IMR-90 (cell line): ENCODE results near the gene REN. TPM values are rescaled to one million over a fixed set of nuclear protein-coding genes. Genes with fewer than 3 reads are reported as not detected.

ENCODE experiments used
- ATAC-seq: fragments of 200-7000 bp; cut with Tn5 transposase; 2 replicates; pipeline ENCODE4 v1.9.1; 2020; ENCODE audit warnings: low read depth, mild to moderate bottlenecking, moderate library complexity
- BruUV-seq: library from RNA; stranded (reverse); fragments of 400-500 nt; replicated peaks from 2 replicates; lab custom pipeline; 2021; lab: Mats Ljungman, UMichigan
- CTCF ChIA-PET: fragments of 300-600 bp; formaldehyde crosslinking; extraction: SDS; loops from one replicate; lab custom pipeline; 2021; ENCODE audit warnings: antibody characterized with exemption; lab: Yijun Ruan, JAX
- POLR2A ChIA-PET: fragments of 300-600 bp; sonication (Branson Sonifier 250); formaldehyde crosslinking; loops from one replicate; lab custom pipeline; 2022; ENCODE audit warnings: antibody characterized with exemption; ENCODE audit not compliant: unreplicated experiment; lab: Charles Lee
- DNase-seq: peaks from one replicate; pipeline ENCODE4 v3.0.0; 2013
- H2AFZ ChIP-seq: replicated peaks from 2 replicates; pipeline ENCODE3; 2013; ENCODE audit warnings: low read length, mild to moderate bottlenecking; ENCODE audit not compliant: poor library complexity
- H2AK5ac ChIP-seq: 2 replicates; pipeline ENCODE4 v1.6.1; 2013; ENCODE audit warnings: low read depth, low read length, inconsistent platforms
- H2AK9ac ChIP-seq: replicated peaks from 2 replicates; pipeline ENCODE3; 2013; ENCODE audit warnings: mild to moderate bottlenecking, low read depth, low read length, moderate library complexity; ENCODE audit not compliant: poor library complexity
- H2BK120ac ChIP-seq: 2 replicates; pipeline ENCODE4 v1.6.1; 2013; ENCODE audit warnings: low read depth, low read length, inconsistent platforms
- H2BK15ac ChIP-seq: 3 replicates; pipeline ENCODE4 v1.6.1; 2013; ENCODE audit warnings: low read depth, low read length, inconsistent platforms
- H2BK20ac ChIP-seq: 2 replicates; pipeline ENCODE4 v1.6.1; 2013; ENCODE audit warnings: low read depth, mild to moderate bottlenecking, inconsistent platforms, low read length, moderate library complexity
- H2BK5ac ChIP-seq: 2 replicates; pipeline ENCODE4 v1.6.1; 2013; ENCODE audit warnings: mild to moderate bottlenecking, low read depth, low read length, inconsistent platforms; ENCODE audit not compliant: poor library complexity, severe bottlenecking
- H3K14ac ChIP-seq: replicated peaks from 2 replicates; pipeline ENCODE4 v1.6.1; 2013; ENCODE audit warnings: low read depth, low read length, inconsistent platforms
- H3K18ac ChIP-seq: 2 replicates; pipeline ENCODE4 v1.6.1; 2013; ENCODE audit warnings: low read depth, low read length, control low read depth
- H3K23ac ChIP-seq: 2 replicates; pipeline ENCODE4 v1.6.1; 2013; ENCODE audit warnings: low read depth, low read length, inconsistent platforms
- H3K27ac ChIP-seq: 2 replicates; pipeline ENCODE4 v1.5.1; 2013; ENCODE audit warnings: mild to moderate bottlenecking, control low read depth, low read length; ENCODE audit not compliant: insufficient read depth
- H3K27me3 ChIP-seq: 2 replicates; pipeline ENCODE4 v1.6.1; 2013; ENCODE audit warnings: low read length; ENCODE audit not compliant: control insufficient read depth, insufficient read depth
- H3K36me3 ChIP-seq: 2 replicates; pipeline ENCODE4 v1.6.1; 2013; ENCODE audit warnings: low read length, mixed read lengths; ENCODE audit not compliant: control insufficient read depth, insufficient read depth
- H3K4ac ChIP-seq: 2 replicates; pipeline ENCODE4 v1.6.1; 2013; ENCODE audit warnings: low read depth, low read length, inconsistent platforms
- H3K4me1 ChIP-seq: 2 replicates; pipeline ENCODE4 v1.6.1; 2013; ENCODE audit warnings: low read length, mixed read lengths; ENCODE audit not compliant: control insufficient read depth, insufficient read depth
- H3K4me2 ChIP-seq: 2 replicates; pipeline ENCODE4 v1.6.1; 2013; ENCODE audit warnings: low read depth, mild to moderate bottlenecking, control low read depth, low read length, moderate library complexity
- H3K4me3 ChIP-seq: 2 replicates; pipeline ENCODE4 v1.5.1; 2013; ENCODE audit warnings: low read depth, mild to moderate bottlenecking, control low read depth, low read length, moderate library complexity; ENCODE audit not compliant: insufficient read depth
- H3K56ac ChIP-seq: 2 replicates; pipeline ENCODE4 v1.6.1; 2013; ENCODE audit warnings: low read length, inconsistent platforms; ENCODE audit not compliant: insufficient read depth; ENCODE audit errors: extremely low read depth
- H3K79me1 ChIP-seq, 2 experiments: 2 replicates each; pipeline ENCODE4 v1.6.1; 2013; ENCODE audit warnings: low read length in 2 of 2, inconsistent platforms in 1 of 2, low read depth in 1 of 2
- H3K9ac ChIP-seq: 2 replicates; pipeline ENCODE4 v1.6.1; 2013; ENCODE audit warnings: low read depth, low read length, control low read depth
- H3K9me1 ChIP-seq: 2 replicates; pipeline ENCODE4 v1.6.1; 2013; ENCODE audit warnings: low read length, inconsistent platforms; ENCODE audit not compliant: insufficient read depth
- H3K9me3 ChIP-seq: 2 replicates; pipeline ENCODE4 v1.6.1; 2013; ENCODE audit warnings: low read length; ENCODE audit not compliant: control insufficient read depth, insufficient read depth
- H4K20me1 ChIP-seq: 2 replicates; pipeline ENCODE4 v1.6.1; 2013; ENCODE audit warnings: low read length, inconsistent platforms; ENCODE audit not compliant: insufficient read depth
- H4K5ac ChIP-seq: 2 replicates; pipeline ENCODE4 v1.6.1; 2013; ENCODE audit warnings: mild to moderate bottlenecking, low read depth, low read length, control low read depth
- H4K8ac ChIP-seq, 2 experiments: 2 replicates each; pipeline ENCODE4 v1.6.1; 2013; ENCODE audit warnings: low read depth in 2 of 2, low read length in 2 of 2, control low read depth in 1 of 2, inconsistent platforms in 1 of 2
- H4K91ac ChIP-seq: 2 replicates; pipeline ENCODE4 v1.6.1; 2013; ENCODE audit warnings: low read depth, low read length, inconsistent platforms; ENCODE audit not compliant: insufficient read depth
- BHLHE40 ChIP-seq: fragments of 150-350 bp; IDR thresholded peaks from 2 replicates; pipeline ENCODE4 v1.6.1; 2016; ENCODE audit warnings: mild to moderate bottlenecking, low read depth, low read length
- CEBPB ChIP-seq: IDR thresholded peaks from 2 replicates; pipeline ENCODE4 v1.6.1; 2012; ENCODE audit warnings: low read depth, low read length, improper control_type of control experiment
- CHD1 ChIP-seq: IDR thresholded peaks from 2 replicates; pipeline ENCODE4 v1.6.1; 2012; ENCODE audit warnings: low read depth, low read length, improper control_type of control experiment
- FOS ChIP-seq: fragments of 150-350 bp; IDR thresholded peaks from 2 replicates; pipeline ENCODE4 v1.6.1; 2016; ENCODE audit warnings: low read depth, low read length
- MAFK ChIP-seq: IDR thresholded peaks from 2 replicates; pipeline ENCODE4 v1.6.1; 2012; ENCODE audit warnings: low read depth, low read length, improper control_type of control experiment
- MAZ ChIP-seq: IDR thresholded peaks from 2 replicates; pipeline ENCODE4 v1.6.1; 2012; ENCODE audit warnings: low read depth, mild to moderate bottlenecking, low read length, improper control_type of control experiment, moderate library complexity, borderline replicate concordance
- MXI1 ChIP-seq: IDR thresholded peaks from 2 replicates; pipeline ENCODE4 v1.6.1; 2012; ENCODE audit warnings: low read depth, mild to moderate bottlenecking, low read length, moderate library complexity, borderline replicate concordance
- POLR2A ChIP-seq: IDR thresholded peaks from 2 replicates; pipeline ENCODE4 v1.6.1; 2012; ENCODE audit warnings: mild to moderate bottlenecking, low read depth, low read length
- RCOR1 ChIP-seq: IDR thresholded peaks from 2 replicates; pipeline ENCODE4 v1.6.1; 2012; ENCODE audit warnings: mild to moderate bottlenecking, low read length, improper control_type of control experiment; ENCODE audit not compliant: insufficient replicate concordance
- RFX5 ChIP-seq: IDR thresholded peaks from 2 replicates; pipeline ENCODE4 v1.8.0; 2012; ENCODE audit warnings: low read depth, mild to moderate bottlenecking, low read length, moderate library complexity
- WGBS, 2 experiments: methylation state at CpG; one replicate each; pipeline versions ENCODE4 v1.1.5 to v1.1.7; 2013; ENCODE audit warnings: missing lambda C conversion rate in 2 of 2; ENCODE audit not compliant: insufficient read length in 1 of 2; ENCODE audit errors: extremely low coverage in 2 of 2; 5-methylcytosine and 5-hydroxymethylcytosine counted together
- dilution Hi-C: fragments of 300-500 bp; cut with HindIII; formaldehyde crosslinking; loops from one replicate; pipeline ENCODE4 v1.14.3; 2018; ENCODE audit warnings: low sequenced_read_pairs; ENCODE audit not compliant: unreplicated experiment
- in situ Hi-C: fragments of 300-500 bp; cut with MboI; formaldehyde crosslinking; loops from 3 replicates; pipeline ENCODE4 v1.14.3; 2019; ENCODE audit warnings: low sequenced_read_pairs, inconsistent platforms, mixed read lengths
- intact Hi-C: fragments of 100-400 bp; cut with micrococcal nuclease; formaldehyde crosslinking; loops from 2 replicates; pipeline ENCODE4 v1.10.0; 2022
- polyA plus RNA-seq, 3 experiments: library from polyadenylated mRNA; depleted of rRNA; stranded (reverse); fragments of >200 nt; gene quantifications; 2 replicates each; pipeline ENCODE4 v1.2.3, GENCODE V29; 2012; ENCODE audit warnings: low replicate concordance in 1 of 3
- total RNA-seq: library from RNA; depleted of rRNA; stranded (reverse); fragments of >200 nt; gene quantifications from 2 replicates; pipeline ENCODE4 v1.2.3, GENCODE V29; 2012
- TF ChIP-seq, protein P1 (sequence below): conservative IDR thresholded peaks from 2 replicates; pipeline ENCODE4 v1.5.1; 2012; ENCODE audit warnings: mild to moderate bottlenecking, low read depth, low read length, improper control_type of control experiment
- TF ChIP-seq, protein P2 (sequence below): fragments of 150-350 bp; IDR thresholded peaks from 2 replicates; pipeline ENCODE4 v1.6.1; 2016; ENCODE audit warnings: low read depth, mild to moderate bottlenecking, low read length, moderate library complexity, borderline replicate concordance

The REN gene
- total and polyA plus RNA-seq, 2 of the 4 experiments (the other 2 are of a cell fraction), result 0.54 to 1.2 TPM

GRCh38 chr1:204192589-204193352 is 26.6 kb upstream of the REN start:
- no peak overlapping the region for H3K56ac ChIP-seq
- H3K9me3 ChIP-seq, result no peaks in the 10 kb centered on the region
- no peak for ATAC-seq
- H2AFZ ChIP-seq, result no peak overlapping the region
- no peaks in the 10 kb centered on the region for H3K36me3 ChIP-seq
- no peak overlapping the region for H3K9ac ChIP-seq
- no peak for DNase-seq
- intact Hi-C loops, result no loop called here
- peak overlapping the region; percentile 47; the same call in 1 of the 2 replicates for H2AK5ac ChIP-seq
- no TSS peak for BruUV-seq
- no CpG with 5 or more reads among the region's 3 CpGs for WGBS, 2 experiments
- H3K27ac ChIP-seq, result no peak overlapping the region
- no peak overlapping the region for H3K4me2 ChIP-seq
- dilution Hi-C loops, result no loop called here
- TF ChIP-seq CHD1 (no peak), CEBPB (no peak), BHLHE40 (no peak), MXI1 (no peak), MAZ (no peak), POLR2A (no peak), MAFK (no peak), RCOR1 (no peak), FOS (no peak), RFX5 (no peak)
- TF ChIP-seq, protein P1, sequence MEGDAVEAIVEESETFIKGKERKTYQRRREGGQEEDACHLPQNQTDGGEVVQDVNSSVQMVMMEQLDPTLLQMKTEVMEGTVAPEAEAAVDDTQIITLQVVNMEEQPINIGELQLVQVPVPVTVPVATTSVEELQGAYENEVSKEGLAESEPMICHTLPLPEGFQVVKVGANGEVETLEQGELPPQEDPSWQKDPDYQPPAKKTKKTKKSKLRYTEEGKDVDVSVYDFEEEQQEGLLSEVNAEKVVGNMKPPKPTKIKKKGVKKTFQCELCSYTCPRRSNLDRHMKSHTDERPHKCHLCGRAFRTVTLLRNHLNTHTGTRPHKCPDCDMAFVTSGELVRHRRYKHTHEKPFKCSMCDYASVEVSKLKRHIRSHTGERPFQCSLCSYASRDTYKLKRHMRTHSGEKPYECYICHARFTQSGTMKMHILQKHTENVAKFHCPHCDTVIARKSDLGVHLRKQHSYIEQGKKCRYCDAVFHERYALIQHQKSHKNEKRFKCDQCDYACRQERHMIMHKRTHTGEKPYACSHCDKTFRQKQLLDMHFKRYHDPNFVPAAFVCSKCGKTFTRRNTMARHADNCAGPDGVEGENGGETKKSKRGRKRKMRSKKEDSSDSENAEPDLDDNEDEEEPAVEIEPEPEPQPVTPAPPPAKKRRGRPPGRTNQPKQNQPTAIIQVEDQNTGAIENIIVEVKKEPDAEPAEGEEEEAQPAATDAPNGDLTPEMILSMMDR, result no peak
- TF ChIP-seq, protein P2, sequence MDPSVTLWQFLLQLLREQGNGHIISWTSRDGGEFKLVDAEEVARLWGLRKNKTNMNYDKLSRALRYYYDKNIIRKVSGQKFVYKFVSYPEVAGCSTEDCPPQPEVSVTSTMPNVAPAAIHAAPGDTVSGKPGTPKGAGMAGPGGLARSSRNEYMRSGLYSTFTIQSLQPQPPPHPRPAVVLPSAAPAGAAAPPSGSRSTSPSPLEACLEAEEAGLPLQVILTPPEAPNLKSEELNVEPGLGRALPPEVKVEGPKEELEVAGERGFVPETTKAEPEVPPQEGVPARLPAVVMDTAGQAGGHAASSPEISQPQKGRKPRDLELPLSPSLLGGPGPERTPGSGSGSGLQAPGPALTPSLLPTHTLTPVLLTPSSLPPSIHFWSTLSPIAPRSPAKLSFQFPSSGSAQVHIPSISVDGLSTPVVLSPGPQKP, result no peak
- H4K91ac ChIP-seq, result peak overlapping the region; percentile 61
- H3K4ac ChIP-seq, result 0 out of 2 replicates have a peak overlapping the region, but pooled peaks have one; percentile 19
- no peak overlapping the region for H4K5ac ChIP-seq
- ChIA-PET CTCF (no interaction called here), POLR2A (no interaction called here)
- H2BK15ac ChIP-seq, result no peak overlapping the region; the same call in 2 of the 3 replicates
- no peak overlapping the region for H2BK5ac ChIP-seq
- peak overlapping the region; percentile 51 for H2BK120ac ChIP-seq
- H4K20me1 ChIP-seq, result no peaks in the 10 kb centered on the region
- 0 out of 4 replicates have a peak overlapping the region, but pooled peaks of 1 of the 2 experiments have one; percentile 4 for H4K8ac ChIP-seq
- H2BK20ac ChIP-seq, result peak overlapping the region; percentile 32; the same call in 1 of the 2 replicates
- in situ Hi-C loops, result no loop called here
- H3K23ac ChIP-seq, result no peak overlapping the region
- no peak overlapping the region for H3K4me3 ChIP-seq
- no peak overlapping the region for H2AK9ac ChIP-seq
- H3K4me1 ChIP-seq, result peaks cover 28% of the 10 kb centered on the region
- H3K27me3 ChIP-seq, result peaks cover 3% of the 10 kb centered on the region; the same call in 1 of the 2 replicates
- H3K14ac ChIP-seq, result no peak overlapping the region
- H3K9me1 ChIP-seq, result peaks cover 22% of the 10 kb centered on the region
- H3K18ac ChIP-seq, result no peak overlapping the region
- H3K79me1 ChIP-seq, result peaks cover 6 to 24% of the 10 kb centered on the region in 2 experiments; a peak in 3 of 4 replicates
